Measurements from ENCODE around the gene SFXN5.

SFXN5 gene

DNA sequence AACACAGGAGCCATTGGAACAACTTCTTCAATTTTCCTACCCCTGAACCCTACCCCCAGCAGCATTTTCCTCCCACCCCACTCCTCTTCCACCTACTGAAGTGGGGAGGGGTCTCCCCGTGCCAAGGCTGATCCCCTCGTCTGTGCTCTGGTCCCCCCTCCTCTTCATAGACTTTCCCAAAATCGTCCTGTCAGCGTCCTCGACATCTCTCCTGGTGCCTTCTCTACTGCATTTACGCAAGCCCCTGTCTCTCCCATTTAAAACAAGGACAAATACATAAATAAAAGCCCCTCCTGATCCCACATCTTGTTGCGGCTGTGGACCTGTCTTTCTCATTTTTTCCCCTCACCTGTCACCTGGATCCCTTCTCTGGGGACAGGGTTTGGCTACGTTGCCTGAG is 112.0 kb downstream of the SFXN5 start:
- DNase-seq (ENCODE audit: low spot score) (no peak), FAIRE-seq (no peak)

DNA sequence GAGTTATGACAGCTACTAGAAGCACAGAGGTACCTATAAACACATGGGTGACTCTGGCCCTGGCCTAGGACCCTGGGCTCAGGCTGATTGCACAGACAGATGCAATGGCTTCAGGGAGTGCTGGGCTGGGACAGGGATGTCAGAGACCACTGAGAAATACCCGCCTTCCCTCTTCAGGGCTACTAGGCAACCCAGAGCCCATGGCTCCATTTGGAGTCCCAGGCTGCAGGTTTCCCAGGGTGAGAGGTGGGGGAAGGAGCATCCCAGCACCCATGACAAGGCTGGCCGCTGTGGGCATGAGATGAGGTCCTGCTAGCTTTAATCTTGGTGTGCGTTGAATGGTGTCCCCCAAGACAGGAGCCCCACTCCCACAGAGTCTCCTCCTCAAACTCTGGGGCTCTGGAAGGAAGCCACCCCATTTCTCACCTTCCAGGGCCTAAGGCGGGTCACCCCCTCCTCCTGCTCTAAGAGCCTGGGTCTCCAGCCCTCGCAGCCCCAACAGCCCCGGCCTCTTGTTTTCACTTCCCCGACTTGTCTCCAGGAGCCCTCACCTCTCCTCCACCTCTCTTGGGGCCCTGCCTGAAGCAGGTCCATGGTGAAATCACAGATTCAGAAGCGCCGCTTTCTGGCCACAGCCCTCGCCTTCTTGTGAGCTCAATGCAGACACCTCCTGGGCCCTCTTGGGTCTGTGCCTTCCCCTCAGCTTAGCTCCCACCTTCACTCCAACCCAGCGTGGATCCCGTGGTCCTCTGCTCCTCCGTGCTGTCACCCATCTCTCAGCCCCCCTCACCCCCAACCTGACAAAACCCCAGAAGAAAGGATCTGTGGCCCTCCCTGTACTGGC is 112.7 kb downstream of the SFXN5 start:
- no peak for FAIRE-seq
- DNase-seq (ENCODE audit: low spot score), result no peak

DNA sequence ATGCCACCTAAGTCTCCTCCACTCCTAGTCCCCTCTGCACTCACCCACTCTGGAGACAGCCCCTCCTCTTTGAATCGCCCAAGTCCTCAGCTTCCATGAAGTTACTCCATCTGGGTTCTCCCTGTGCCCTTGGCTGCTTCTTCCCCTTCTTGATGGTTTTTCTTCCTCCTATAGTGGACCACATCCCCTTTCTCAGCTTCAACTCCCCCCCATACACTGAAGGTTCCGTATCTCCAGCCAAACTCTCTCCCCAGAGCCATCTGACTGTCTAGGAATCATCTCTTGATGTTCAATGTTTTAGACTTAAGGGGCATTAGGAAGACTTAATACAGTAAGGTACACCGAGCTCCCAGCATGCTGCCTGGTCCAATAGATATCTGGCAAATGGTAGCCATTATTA is 114.6 kb downstream of the SFXN5 start:
- DNase-seq (ENCODE audit: low spot score) (no peak), FAIRE-seq (no peak)

DNA sequence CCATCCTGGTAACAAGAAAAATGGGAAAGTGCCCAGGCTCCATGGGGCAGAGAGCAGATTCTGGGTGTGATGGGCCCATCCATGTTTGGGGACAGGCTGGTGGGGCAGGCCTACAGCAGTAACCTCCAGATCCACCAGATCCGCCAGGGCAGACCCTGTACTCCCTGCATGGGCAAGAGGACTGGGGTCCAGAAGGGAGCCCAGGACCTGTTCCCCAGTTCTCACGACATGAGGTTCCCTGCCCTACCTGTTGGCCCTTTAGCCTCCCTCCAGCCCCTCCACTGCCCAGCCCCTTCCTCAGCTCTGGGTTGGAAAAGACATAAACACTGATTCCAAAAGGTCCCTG is 115.5 kb downstream of the SFXN5 start:
- DNase-seq (ENCODE audit: low spot score) (no peak), FAIRE-seq (no peak)

- DNase-seq (ENCODE audit: low spot score), result no peak
- FAIRE-seq, result no peak
These were observed 116.1 kb downstream of the SFXN5 start for GRCh38 chr2:72955228-72956049.

GRCh38 chr2:72954376-72955227 is 116.9 kb downstream of the SFXN5 start:
- DNase-seq (ENCODE audit: low spot score), result no peak

DNA sequence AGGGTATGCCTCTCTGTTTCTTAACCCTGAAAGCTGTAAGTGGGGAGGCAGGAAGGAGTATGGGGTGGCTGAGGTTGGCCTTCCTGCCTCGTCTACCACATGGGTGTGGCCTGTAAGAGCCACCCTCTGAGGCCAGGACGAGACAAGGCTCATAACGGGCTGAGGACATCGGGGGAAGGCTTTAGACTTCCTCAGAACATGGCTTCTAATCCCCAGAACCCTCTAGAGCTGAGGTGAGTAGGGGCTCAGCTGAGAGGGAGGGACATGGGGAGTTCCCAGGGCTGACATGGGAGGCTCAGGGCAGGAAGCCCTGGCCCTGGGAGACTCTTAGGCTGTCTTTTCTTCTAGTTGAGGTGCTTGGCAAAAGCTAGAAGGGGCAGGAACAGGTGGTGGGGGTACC is 117.5 kb downstream of the SFXN5 start:
- no peak for DNase-seq (ENCODE audit: low spot score)
- no peak for FAIRE-seq

More at GRCh38 chr2:72954376-72955227, 116.9 kb downstream of the SFXN5 start:
- FAIRE-seq, result no peak

DNA sequence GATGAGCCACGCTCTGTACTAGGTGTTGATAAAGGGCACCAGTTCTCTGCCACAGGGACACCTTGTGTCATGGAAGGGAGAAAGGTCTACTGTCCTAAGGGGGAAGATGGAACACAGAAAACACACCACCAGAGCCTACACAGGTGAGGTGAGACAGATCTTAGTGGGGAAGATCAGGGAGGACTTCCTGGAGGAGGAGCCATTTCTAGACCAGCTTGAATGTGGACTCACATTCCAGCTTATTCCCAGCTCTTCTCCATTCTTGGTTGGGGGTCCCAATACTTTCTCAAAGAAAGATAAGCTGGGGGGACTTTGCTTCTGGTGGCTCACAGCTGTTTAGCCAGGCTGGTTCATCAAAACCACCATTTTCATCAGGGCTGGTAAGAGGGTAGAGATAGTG is 118.0 kb downstream of the SFXN5 start:
- no peak for FAIRE-seq

DNA sequence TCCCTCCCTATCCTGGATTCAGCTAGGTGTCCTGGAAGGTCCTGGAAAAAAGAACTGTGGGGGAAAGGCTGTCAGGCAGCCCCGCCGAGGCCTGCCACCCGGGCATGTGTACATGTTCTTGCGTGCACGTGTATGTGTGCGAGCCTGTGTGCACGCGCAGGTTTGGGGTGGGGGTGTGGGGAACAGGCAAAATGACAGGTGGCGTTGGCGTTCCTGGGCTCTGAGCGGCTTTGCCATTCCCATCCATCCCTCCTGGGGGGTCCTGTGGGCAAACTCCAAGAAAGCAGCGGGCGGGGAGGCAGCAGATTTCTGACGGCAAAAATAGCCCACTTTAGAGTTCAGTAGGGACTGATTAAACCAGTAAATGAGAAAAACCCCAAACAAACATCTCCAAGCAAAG is 118.6 kb downstream of the SFXN5 start:
- FAIRE-seq, result no peak
- no peak for DNase-seq (ENCODE audit: low spot score)

More for the DNA sequence above, 118.0 kb downstream of the SFXN5 start:
- DNase-seq (ENCODE audit: low spot score), result no peak

DNA sequence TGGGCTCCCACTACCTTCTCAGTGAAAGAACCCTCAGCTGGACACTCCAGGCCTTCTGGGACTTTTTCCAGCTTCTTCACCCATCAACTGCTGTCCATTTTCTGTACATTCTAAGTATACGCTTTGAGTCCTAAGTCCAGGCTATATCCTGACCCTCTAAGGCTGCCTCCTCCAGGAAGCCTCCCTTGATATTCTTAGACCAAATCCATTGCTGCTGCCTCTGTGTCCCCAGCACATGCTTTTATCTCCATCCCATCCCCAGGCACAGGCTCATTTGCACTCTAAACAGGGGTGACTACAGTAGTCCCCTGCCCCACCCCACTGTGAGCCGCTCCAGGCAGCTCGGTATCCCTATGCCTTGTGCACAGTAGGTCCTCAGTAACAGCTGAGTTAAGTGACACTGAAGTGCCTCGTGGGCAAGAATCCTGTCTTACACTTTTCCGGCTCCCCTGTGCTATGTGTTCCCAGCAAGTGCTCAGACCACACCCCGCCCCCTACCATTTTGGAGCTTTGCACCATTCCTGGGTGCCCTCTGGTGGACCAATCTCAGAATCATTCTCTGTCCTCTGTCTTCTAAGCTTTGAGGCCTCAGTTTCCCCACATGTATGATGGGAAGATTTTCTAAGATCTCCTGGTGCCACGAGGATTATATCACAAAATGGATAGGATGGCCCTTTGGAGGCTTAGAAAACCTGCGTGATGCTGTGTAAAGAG is 119.2 kb downstream of the SFXN5 start:
- DNase-seq (ENCODE audit: low spot score) (no peak), FAIRE-seq (no peak)

- FAIRE-seq (no peak), DNase-seq (ENCODE audit: low spot score) (no peak)
These were observed 120.0 kb downstream of the SFXN5 start for GRCh38 chr2:72951303-72952095.

DNA sequence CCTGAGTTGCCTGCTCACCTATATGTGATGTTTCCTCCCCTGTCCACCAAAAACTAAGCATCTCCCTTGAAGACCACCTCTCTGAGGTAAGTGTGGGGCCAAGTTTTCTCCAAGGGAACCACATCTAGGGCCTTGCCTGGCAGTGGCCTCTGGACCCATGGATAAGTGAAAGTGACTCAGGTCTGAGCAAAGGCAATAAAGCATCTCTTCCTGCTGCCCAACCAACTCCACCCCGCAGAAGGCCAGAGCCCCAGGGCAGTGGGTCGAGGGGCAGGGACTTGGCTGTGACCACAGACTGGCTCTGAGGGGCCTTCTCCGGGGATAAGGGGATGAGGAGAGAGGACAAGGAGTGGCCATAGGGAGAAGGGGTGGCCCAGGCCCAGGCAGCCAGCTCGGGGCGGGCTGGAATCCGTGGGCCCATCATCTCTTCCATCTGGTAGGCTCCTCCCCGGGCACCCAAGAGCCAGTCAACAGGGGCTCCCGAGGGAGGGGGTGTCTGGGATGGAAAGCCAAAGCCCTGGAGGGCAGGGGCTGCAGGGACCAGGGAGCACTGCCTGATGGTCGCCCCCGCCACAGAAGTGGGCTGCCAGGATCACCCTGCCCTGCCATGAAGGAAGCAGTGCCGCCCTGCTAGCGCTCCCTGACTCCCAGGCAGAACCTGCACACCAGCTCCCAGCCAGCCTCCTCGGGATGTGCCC is 120.8 kb downstream of the SFXN5 start:
- DNase-seq (ENCODE audit: low spot score) (no peak), FAIRE-seq (no peak)

- DNase-seq (ENCODE audit: low spot score) (no peak), FAIRE-seq (no peak)
These were observed 121.9 kb downstream of the SFXN5 start for GRCh38 chr2:72949642-72950041.

- FAIRE-seq (no peak), DNase-seq (ENCODE audit: low spot score) (no peak)
These were observed 122.5 kb downstream of the SFXN5 start for GRCh38 chr2:72949045-72949444.

GRCh38 chr2:72947952-72948830 is 123.3 kb downstream of the SFXN5 start:
- FAIRE-seq (no peak), DNase-seq (ENCODE audit: low spot score) (no peak)

DNA sequence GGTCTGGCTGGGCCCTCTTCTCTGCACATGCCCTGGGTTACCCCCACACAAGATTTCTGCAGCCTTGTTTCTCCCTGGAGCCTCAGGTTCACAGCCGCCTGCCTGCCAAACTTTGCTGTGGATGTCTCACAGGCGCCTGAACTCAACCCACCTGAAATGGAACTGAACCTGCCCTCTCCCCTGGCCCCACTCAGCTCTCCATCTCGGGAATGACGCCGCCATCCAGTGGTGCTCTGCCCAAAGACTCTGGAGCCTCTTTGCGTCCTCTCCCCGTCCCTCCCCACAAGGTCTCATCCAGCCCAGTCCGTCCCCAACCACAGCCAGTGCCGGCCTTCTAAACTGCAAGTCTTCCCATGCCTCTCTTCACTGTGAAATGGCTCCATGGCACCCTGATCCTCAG is 125.0 kb downstream of the SFXN5 start:
- FAIRE-seq, result no peak
- no peak for DNase-seq (ENCODE audit: low spot score)

DNA sequence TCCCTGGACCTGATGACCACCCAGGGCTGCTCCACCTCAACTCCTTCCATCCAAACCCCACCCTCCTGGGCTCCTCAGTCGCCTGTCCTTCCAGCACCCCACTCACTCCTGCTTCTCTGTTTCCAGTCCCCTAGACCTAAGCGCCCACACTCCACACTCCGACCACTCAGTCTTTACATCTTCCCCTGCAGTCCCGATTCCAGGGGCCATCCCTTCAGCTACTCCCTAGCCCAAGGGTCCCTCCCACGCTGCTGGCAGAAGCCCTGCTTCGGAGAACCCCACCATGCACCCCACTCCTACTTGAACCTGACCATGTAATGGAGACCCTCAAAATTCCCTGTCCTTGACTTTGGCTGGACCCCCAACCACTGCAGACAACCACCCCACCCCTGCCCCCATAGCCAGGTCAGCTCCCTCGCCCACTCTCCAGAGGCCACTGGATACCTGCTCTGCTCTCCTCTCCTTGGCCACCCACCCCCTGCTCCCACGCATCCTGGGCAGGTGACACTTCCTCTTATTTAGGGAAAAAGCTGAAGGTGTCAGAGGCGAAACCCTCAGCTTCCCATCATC is 126.0 kb downstream of the SFXN5 start:
- DNase-seq (ENCODE audit: low spot score) (no peak), FAIRE-seq (no peak)

GRCh38 chr2:72944804-72945449 is 126.6 kb downstream of the SFXN5 start:
- no peak for DNase-seq (ENCODE audit: low spot score)
- FAIRE-seq, result no peak
